DOHH2 (cell line): ENCODE results near the gene UPF1.

Experiments used
- H3F3A ChIP-seq: fragments of 200-600 bp; sonication (generic), shearing (Covaris generic); 2 replicates; pipeline ENCODE4 v1.6.0; 2016; ENCODE audit warnings: antibody characterized with exemption, mild to moderate bottlenecking; ENCODE audit not compliant: control insufficient read depth, insufficient read depth
- H3K27ac ChIP-seq: fragments of 200-600 bp; sonication (generic); 2 replicates; pipeline ENCODE4 v1.5.1; 2014; ENCODE audit warnings: low read depth, mild to moderate bottlenecking, low read length, moderate library complexity
- H3K27me3 ChIP-seq: fragments of 200-600 bp; sonication (generic); 2 replicates; pipeline ENCODE4 v1.6.1; 2014; ENCODE audit warnings: mild to moderate bottlenecking, low read length, mixed read lengths; ENCODE audit not compliant: control insufficient read depth
- H3K36me3 ChIP-seq: fragments of 200-600 bp; sonication (generic); 2 replicates; pipeline ENCODE4 v1.6.1; 2014; ENCODE audit warnings: mild to moderate bottlenecking, low read length, moderate library complexity, mixed read lengths; ENCODE audit not compliant: control insufficient read depth
- H3K4me1 ChIP-seq: fragments of 200-600 bp; sonication (generic); 2 replicates; pipeline ENCODE4 v1.6.1; 2014; ENCODE audit warnings: mild to moderate bottlenecking, low read length, mixed read lengths; ENCODE audit not compliant: control insufficient read depth
- H3K4me2 ChIP-seq: fragments of 200-600 bp; sonication (generic); 2 replicates; pipeline ENCODE4 v1.6.0; 2014; ENCODE audit warnings: mild to moderate bottlenecking, low read length, moderate library complexity
- H3K4me3 ChIP-seq: fragments of 200-600 bp; sonication (generic); 2 replicates; pipeline ENCODE4 v1.5.1; 2014; ENCODE audit warnings: mild to moderate bottlenecking, low read length, mixed read lengths
- H3K79me2 ChIP-seq: fragments of 200-600 bp; sonication (generic); 2 replicates; pipeline ENCODE4 v1.6.1; 2014; ENCODE audit warnings: mild to moderate bottlenecking, low read length, mixed read lengths; ENCODE audit not compliant: control insufficient read depth
- H3K9me2 ChIP-seq: fragments of 200-600 bp; sonication (generic); replicated peaks from 2 replicates; pipeline ENCODE4 v1.6.1; 2014; ENCODE audit warnings: mild to moderate bottlenecking, low read length, mixed read lengths; ENCODE audit not compliant: control insufficient read depth
- H3K9me3 ChIP-seq: fragments of 200-600 bp; sonication (generic); 2 replicates; pipeline ENCODE4 v1.6.1; 2014; ENCODE audit warnings: antibody characterized with exemption, low read length, mixed read lengths; ENCODE audit not compliant: control insufficient read depth, insufficient read depth
- H4K20me1 ChIP-seq: fragments of 200-600 bp; sonication (generic); 2 replicates; pipeline ENCODE4 v1.6.0; 2014; ENCODE audit warnings: low read depth, mild to moderate bottlenecking, antibody characterized with exemption, low read length, moderate library complexity; ENCODE audit not compliant: control insufficient read depth, insufficient read depth
- CTCF ChIP-seq: fragments of 200-600 bp; sonication (generic); IDR thresholded peaks from one replicate; pipeline ENCODE4 v1.5.1; 2014; ENCODE audit warnings: antibody characterized with exemption, mild to moderate bottlenecking, low read depth, low read length; ENCODE audit not compliant: poor library complexity, severe bottlenecking
- EZH2phosphoT487 ChIP-seq: fragments of 200-600 bp; sonication (generic); IDR thresholded peaks from 2 replicates; pipeline ENCODE4 v1.6.1; 2017; ENCODE audit warnings: borderline replicate concordance, mild to moderate bottlenecking, antibody characterized with exemption, low read length, moderate library complexity, mixed read lengths

UPF1 gene

GRCh38 chr19:18831524-18832305 lies at the start of gene UPF1:
TSS of gene UPF1 (plus strand) at chr19:18831959. CDS start at chr19:18832210, 251 bp downstream.
- H3K27ac ChIP-seq, result peak within 1 kb of the TSS; percentile 62
- H4K20me1 ChIP-seq, result peaks cover 35% of the 10 kb centered on the region
- H3F3A ChIP-seq, result no peaks in the 10 kb centered on the region
- H3K9me3 ChIP-seq, result peaks cover 13% of the 10 kb centered on the region
- peak within 1 kb of the TSS; percentile 95 for H3K4me3 ChIP-seq
- H3K36me3 ChIP-seq, result peaks cover 43% of the 10 kb centered on the region
- H3K9me2 ChIP-seq, result no peaks in the 10 kb centered on the region
- TF ChIP-seq CTCF (peak; percentile 11), EZH2phosphoT487 (no peak)
- peak within 1 kb of the TSS; percentile 92 for H3K4me2 ChIP-seq
- H3K79me2 ChIP-seq, result peaks cover 53% of the 10 kb centered on the region
- no peaks in the 10 kb centered on the region for H3K27me3 ChIP-seq
- peaks cover 31% of the 10 kb centered on the region for H3K4me1 ChIP-seq

GRCh38 chr19:18782559-18783225 lies 49.1 kb upstream of the UPF1 start:
- no peaks in the 10 kb centered on the region for H3K36me3 ChIP-seq
- 0 out of 2 replicates have a peak, but pooled peaks cover 3% of the 10 kb centered on the region for H3F3A ChIP-seq
- no peak overlapping the region for H3K27ac ChIP-seq
- H4K20me1 ChIP-seq, result no peaks in the 10 kb centered on the region
- peaks cover 7% of the 10 kb centered on the region for H3K4me1 ChIP-seq
- no peaks in the 10 kb centered on the region for H3K79me2 ChIP-seq
- no peak overlapping the region for H3K4me3 ChIP-seq
- no peaks in the 10 kb centered on the region for H3K27me3 ChIP-seq
- no peaks in the 10 kb centered on the region for H3K9me3 ChIP-seq
- no peak for TF ChIP-seq EZH2phosphoT487
- TF ChIP-seq CTCF, result no peak
- no peak overlapping the region for H3K4me2 ChIP-seq
- no peaks in the 10 kb centered on the region for H3K9me2 ChIP-seq

- Histone ChIP-seq H3K9me2 (no peaks in the 10 kb centered on the region), H3F3A (0 out of 2 replicates have a peak, but pooled peaks cover 3% of the 10 kb centered on the region), H3K4me1 (peaks cover 7% of the 10 kb centered on the region), H3K27ac (no peak overlapping the region), H3K27me3 (peaks cover 5% of the 10 kb centered on the region), H3K4me3 (no peak overlapping the region), H3K9me3 (no peaks in the 10 kb centered on the region), H4K20me1 (no peaks in the 10 kb centered on the region), H3K79me2 (no peaks in the 10 kb centered on the region), H3K36me3 (no peaks in the 10 kb centered on the region), H3K4me2 (no peak overlapping the region)
- no peak for TF ChIP-seq EZH2phosphoT487
- no peak for TF ChIP-seq CTCF
Observed at GRCh38 chr19:18783958-18784785, 47.6 kb upstream of the UPF1 start.
